Measurements from ENCODE around the gene TMA7. TPM values are rescaled to one million over a fixed set of nuclear protein-coding genes. Genes with fewer than 3 reads are reported as not detected.

Gene TMA7
- total and polyA plus RNA-seq, 2 of the 13 experiments (the other 11 are each of a cell fraction or from before 2014, with no cell fraction given), result 100 to 486 TPM

- TF ChIP-seq BCLAF1 (IDR thresholded peaks at IDR 0.05) (no peak), ZC3H4 (CRISPR knock-in tag; IDR thresholded peaks at IDR 0.05; ENCODE audit: borderline replicate concordance) (no peak), ZNF121 (CRISPR knock-in tag; IDR thresholded peaks at IDR 0.05) (no peak), ZNF282 (IDR thresholded peaks at IDR 0.05; ENCODE audit: partially characterized antibody) (no peak), RAD21 (CRISPR knock-in tag; IDR thresholded peaks at IDR 0.05) (no peak), ZNF251 (CRISPR knock-in tag; IDR thresholded peaks at IDR 0.05) (no peak), BORCS8-MEF2B (CRISPR knock-in tag; IDR thresholded peaks at IDR 0.05) (no peak; the same call in 1 of the 2 replicates), RBAK (CRISPR knock-in tag; IDR thresholded peaks at IDR 0.05) (no peak)
- TF ChIP-seq, protein P1, sequence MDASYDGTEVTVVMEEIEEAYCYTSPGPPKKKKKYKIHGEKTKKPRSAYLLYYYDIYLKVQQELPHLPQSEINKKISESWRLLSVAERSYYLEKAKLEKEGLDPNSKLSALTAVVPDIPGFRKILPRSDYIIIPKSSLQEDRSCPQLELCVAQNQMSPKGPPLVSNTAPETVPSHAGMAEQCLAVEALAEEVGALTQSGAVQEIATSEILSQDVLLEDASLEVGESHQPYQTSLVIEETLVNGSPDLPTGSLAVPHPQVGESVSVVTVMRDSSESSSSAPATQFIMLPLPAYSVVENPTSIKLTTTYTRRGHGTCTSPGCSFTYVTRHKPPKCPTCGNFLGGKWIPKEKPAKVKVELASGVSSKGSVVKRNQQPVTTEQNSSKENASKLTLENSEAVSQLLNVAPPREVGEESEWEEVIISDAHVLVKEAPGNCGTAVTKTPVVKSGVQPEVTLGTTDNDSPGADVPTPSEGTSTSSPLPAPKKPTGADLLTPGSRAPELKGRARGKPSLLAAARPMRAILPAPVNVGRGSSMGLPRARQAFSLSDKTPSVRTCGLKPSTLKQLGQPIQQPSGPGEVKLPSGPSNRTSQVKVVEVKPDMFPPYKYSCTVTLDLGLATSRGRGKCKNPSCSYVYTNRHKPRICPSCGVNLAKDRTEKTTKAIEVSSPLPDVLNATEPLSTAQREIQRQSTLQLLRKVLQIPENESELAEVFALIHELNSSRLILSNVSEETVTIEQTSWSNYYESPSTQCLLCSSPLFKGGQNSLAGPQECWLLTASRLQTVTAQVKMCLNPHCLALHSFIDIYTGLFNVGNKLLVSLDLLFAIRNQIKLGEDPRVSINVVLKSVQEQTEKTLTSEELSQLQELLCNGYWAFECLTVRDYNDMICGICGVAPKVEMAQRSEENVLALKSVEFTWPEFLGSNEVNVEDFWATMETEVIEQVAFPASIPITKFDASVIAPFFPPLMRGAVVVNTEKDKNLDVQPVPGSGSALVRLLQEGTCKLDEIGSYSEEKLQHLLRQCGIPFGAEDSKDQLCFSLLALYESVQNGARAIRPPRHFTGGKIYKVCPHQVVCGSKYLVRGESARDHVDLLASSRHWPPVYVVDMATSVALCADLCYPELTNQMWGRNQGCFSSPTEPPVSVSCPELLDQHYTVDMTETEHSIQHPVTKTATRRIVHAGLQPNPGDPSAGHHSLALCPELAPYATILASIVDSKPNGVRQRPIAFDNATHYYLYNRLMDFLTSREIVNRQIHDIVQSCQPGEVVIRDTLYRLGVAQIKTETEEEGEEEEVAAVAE (CRISPR knock-in tag; IDR thresholded peaks at IDR 0.05; ENCODE audit: borderline replicate concordance), result no peak; the same call in 1 of the 2 replicates
- TF ChIP-seq, protein P2, sequence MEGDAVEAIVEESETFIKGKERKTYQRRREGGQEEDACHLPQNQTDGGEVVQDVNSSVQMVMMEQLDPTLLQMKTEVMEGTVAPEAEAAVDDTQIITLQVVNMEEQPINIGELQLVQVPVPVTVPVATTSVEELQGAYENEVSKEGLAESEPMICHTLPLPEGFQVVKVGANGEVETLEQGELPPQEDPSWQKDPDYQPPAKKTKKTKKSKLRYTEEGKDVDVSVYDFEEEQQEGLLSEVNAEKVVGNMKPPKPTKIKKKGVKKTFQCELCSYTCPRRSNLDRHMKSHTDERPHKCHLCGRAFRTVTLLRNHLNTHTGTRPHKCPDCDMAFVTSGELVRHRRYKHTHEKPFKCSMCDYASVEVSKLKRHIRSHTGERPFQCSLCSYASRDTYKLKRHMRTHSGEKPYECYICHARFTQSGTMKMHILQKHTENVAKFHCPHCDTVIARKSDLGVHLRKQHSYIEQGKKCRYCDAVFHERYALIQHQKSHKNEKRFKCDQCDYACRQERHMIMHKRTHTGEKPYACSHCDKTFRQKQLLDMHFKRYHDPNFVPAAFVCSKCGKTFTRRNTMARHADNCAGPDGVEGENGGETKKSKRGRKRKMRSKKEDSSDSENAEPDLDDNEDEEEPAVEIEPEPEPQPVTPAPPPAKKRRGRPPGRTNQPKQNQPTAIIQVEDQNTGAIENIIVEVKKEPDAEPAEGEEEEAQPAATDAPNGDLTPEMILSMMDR (CRISPR knock-in tag; IDR thresholded peaks at IDR 0.05), result no peak
- TF ChIP-seq, protein P3, sequence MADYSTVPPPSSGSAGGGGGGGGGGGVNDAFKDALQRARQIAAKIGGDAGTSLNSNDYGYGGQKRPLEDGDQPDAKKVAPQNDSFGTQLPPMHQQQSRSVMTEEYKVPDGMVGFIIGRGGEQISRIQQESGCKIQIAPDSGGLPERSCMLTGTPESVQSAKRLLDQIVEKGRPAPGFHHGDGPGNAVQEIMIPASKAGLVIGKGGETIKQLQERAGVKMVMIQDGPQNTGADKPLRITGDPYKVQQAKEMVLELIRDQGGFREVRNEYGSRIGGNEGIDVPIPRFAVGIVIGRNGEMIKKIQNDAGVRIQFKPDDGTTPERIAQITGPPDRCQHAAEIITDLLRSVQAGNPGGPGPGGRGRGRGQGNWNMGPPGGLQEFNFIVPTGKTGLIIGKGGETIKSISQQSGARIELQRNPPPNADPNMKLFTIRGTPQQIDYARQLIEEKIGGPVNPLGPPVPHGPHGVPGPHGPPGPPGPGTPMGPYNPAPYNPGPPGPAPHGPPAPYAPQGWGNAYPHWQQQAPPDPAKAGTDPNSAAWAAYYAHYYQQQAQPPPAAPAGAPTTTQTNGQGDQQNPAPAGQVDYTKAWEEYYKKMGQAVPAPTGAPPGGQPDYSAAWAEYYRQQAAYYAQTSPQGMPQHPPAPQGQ (CRISPR knock-in tag; IDR thresholded peaks at IDR 0.05; ENCODE audit: borderline replicate concordance), result no peak
- TF ChIP-seq, protein P4, sequence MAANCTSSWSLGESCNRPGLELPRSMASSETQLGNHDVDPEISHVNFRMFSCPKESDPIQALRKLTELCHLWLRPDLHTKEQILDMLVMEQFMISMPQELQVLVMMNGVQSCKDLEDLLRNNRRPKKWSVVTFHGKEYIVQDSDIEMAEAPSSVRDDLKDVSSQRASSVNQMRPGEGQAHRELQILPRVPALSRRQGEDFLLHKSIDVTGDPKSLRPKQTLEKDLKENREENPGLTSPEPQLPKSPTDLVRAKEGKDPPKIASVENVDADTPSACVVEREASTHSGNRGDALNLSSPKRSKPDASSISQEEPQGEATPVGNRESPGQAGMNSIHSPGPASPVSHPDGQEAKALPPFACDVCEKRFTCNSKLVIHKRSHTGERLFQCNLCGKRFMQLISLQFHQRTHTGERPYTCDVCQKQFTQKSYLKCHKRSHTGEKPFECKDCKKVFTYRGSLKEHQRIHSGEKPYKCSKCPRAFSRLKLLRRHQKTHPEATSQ (CRISPR knock-in tag; IDR thresholded peaks at IDR 0.05; ENCODE audit: borderline replicate concordance), result no peak
Observed at GRCh38 chr3:48397767-48398681, 42.0 kb upstream of the TMA7 start (continued).
